HepG2 (cell line): ENCODE data around the gene WIZ. TPM values are rescaled to one million over a fixed set of nuclear protein-coding genes. Genes with fewer than 3 reads are reported as not detected.
A peak's percentile ranks its signal among the peaks of the same experiment; 100 is the strongest.

ENCODE experiments used
- CCDC6 ChIP-seq: sonication (generic); formaldehyde crosslinking; IDR thresholded peaks from 2 replicates; pipeline ENCODE4 v1.8.1; 2022; ENCODE audit warnings: mild to moderate bottlenecking, missing genetic modification reagents, moderate library complexity
- CHCHD3 ChIP-seq: sonication (generic); formaldehyde crosslinking; IDR thresholded peaks from 2 replicates; pipeline ENCODE4 v1.8.0; 2022; ENCODE audit warnings: mild to moderate bottlenecking, missing genetic modification reagents, moderate library complexity
- ESRRA ChIP-seq: sonication (generic); formaldehyde crosslinking; IDR thresholded peaks from 2 replicates; pipeline ENCODE4 v1.5.1; 2020; ENCODE audit warnings: mild to moderate bottlenecking, low read depth, missing genetic modification reagents
- ISL2 ChIP-seq: sonication (generic); formaldehyde crosslinking; IDR thresholded peaks from 2 replicates; pipeline ENCODE4 v1.5.0; 2020; ENCODE audit warnings: missing genetic modification reagents
- KLF15 ChIP-seq: sonication (generic); formaldehyde crosslinking; IDR thresholded peaks from 2 replicates; pipeline ENCODE4 v1.8.1; 2023; ENCODE audit warnings: borderline replicate concordance, mild to moderate bottlenecking, inconsistent platforms, missing genetic modification reagents, mixed read lengths
- NR2C2 ChIP-seq: sonication (generic); formaldehyde crosslinking; IDR thresholded peaks from 2 replicates; pipeline ENCODE4 v1.4.0; 2020; ENCODE audit warnings: missing genetic modification reagents, mild to moderate bottlenecking, moderate library complexity, borderline replicate concordance
- PAWR ChIP-seq: sonication (generic); formaldehyde crosslinking; IDR thresholded peaks from 2 replicates; pipeline ENCODE4 v1.4.0; 2020; ENCODE audit warnings: missing genetic modification reagents, mild to moderate bottlenecking, borderline replicate concordance
- POLR2AphosphoS5 ChIP-seq: IDR thresholded peaks from 2 replicates; pipeline ENCODE4 v1.6.1; 2012; ENCODE audit warnings: low read depth, low read length
- ZFP36L2 ChIP-seq: sonication (generic); formaldehyde crosslinking; IDR thresholded peaks from 2 replicates; pipeline ENCODE4 v1.4.0; 2020; ENCODE audit warnings: missing genetic modification reagents
- ZNF180 ChIP-seq: sonication (generic); formaldehyde crosslinking; IDR thresholded peaks from 2 replicates; pipeline ENCODE4 v1.4.0; 2020; ENCODE audit warnings: low read depth, missing genetic modification reagents, borderline replicate concordance
- ZNF232 ChIP-seq: sonication (generic); formaldehyde crosslinking; IDR thresholded peaks from 2 replicates; pipeline ENCODE4 v1.4.0; 2020; ENCODE audit warnings: missing genetic modification reagents, borderline replicate concordance
- ZNF317 ChIP-seq: sonication (generic); formaldehyde crosslinking; IDR thresholded peaks from 2 replicates; pipeline ENCODE4 v1.5.0; 2020; ENCODE audit warnings: mild to moderate bottlenecking, missing genetic modification reagents
- ZNF496 ChIP-seq: sonication (generic); formaldehyde crosslinking; IDR thresholded peaks from 2 replicates; pipeline ENCODE4 v1.8.1; 2023; ENCODE audit warnings: mild to moderate bottlenecking, moderate library complexity, missing genetic modification reagents; ENCODE audit not compliant: insufficient replicate concordance
- polyA plus RNA-seq, 8 experiments: library from polyadenylated mRNA; depleted of rRNA in 3 of 8; stranded (reverse) in 7 of 8; unstranded in 1 of 8; fragments of >200 nt; fragmentation: Illumina TruSeq in 4 of 8; extraction: Trizol in 4 of 8; gene quantifications; 2 replicates each; pipeline versions ENCODE4 v1.2.1 to v1.2.3, GENCODE V29; 2011 to 2016; ENCODE audit warnings: low read depth in 4 of 8, missing spikeins in 1 of 8, mixed read lengths in 1 of 8; ENCODE audit not compliant: insufficient read depth in 1 of 8
- total RNA-seq, 5 experiments: library from RNA; depleted of rRNA; stranded (reverse); fragments of >200 nt; fragmentation: Illumina TruSeq; extraction: Trizol; gene quantifications; 2 replicates each; pipeline ENCODE4 v1.2.3, GENCODE V29; 2016; ENCODE audit warnings: low read depth in 1 of 5
- TF ChIP-seq, protein P1 (sequence below): sonication (generic); formaldehyde crosslinking; IDR thresholded peaks from 2 replicates; pipeline ENCODE4 v1.5.0; 2020; ENCODE audit warnings: mild to moderate bottlenecking, missing genetic modification reagents
- TF ChIP-seq, protein P2 (sequence below): sonication (generic); formaldehyde crosslinking; IDR thresholded peaks from 2 replicates; pipeline ENCODE4 v1.9.0; 2021; ENCODE audit warnings: missing genetic modification reagents, mild to moderate bottlenecking, borderline replicate concordance
- TF ChIP-seq, protein P3 (sequence below): sonication (generic); formaldehyde crosslinking; IDR thresholded peaks from 2 replicates; pipeline ENCODE4 v1.4.0; 2020; ENCODE audit warnings: missing genetic modification reagents
- TF ChIP-seq, protein P4 (sequence below): fragments of 450-650 bp; IDR thresholded peaks from 2 replicates; pipeline ENCODE4 v1.6.1; 2017
- TF ChIP-seq, protein P5 (sequence below): sonication (generic); formaldehyde crosslinking; conservative IDR thresholded peaks from 2 replicates; pipeline ENCODE4 v1.4.0; 2020; ENCODE audit warnings: missing genetic modification reagents

The WIZ gene
- total and polyA plus RNA-seq, 2 of the 13 experiments (the other 11 are each of a cell fraction or from before 2014, with no cell fraction given), result 4.7 to 4.8 TPM

DNA sequence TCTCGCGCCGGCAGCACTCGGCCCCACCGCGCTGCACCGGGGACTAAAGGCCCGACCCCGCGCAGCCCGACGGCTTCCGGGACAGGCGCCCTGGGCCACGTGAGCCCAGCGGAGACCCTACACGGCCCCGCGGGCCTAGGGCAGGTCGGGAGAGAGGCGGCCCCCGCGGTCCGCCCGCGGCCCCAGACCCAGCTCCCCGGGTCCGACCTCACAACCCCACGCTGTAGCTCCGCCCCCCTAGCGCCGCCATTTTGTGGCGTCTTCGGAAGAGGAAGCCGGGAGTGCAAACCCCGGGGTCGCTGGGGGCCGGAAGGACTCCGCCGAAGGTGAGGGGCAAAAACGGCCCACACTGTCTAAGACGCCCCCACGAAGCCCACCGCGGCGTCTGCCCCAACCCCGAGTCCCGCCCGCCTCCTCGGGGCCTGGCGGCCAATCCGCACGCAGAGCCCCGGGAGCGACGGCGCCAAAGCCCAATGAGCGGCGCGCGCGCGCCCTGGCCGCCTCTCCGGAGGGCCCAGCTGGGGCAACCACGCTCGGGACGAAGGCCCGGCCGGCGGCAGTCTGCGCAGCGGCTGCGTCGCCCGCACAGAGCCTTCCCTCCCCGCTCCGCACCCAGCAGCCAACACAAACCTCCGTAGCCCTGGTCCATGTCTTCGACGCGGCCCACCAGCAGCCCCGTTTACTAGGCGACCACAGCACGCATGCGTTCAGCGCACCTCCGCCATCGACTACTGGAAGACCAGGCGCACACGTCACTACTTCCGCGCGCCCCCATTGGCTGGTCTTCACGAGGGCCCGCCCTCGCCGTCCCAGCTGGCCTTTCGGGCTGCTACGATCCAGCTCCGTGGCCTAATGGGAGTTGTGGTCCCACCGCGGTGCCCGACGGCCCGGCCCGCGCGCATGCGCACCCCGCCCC lies 70.4 kb downstream of the WIZ start, which contains the start of gene AKAP8 (continued):
- TF ChIP-seq, protein P1, sequence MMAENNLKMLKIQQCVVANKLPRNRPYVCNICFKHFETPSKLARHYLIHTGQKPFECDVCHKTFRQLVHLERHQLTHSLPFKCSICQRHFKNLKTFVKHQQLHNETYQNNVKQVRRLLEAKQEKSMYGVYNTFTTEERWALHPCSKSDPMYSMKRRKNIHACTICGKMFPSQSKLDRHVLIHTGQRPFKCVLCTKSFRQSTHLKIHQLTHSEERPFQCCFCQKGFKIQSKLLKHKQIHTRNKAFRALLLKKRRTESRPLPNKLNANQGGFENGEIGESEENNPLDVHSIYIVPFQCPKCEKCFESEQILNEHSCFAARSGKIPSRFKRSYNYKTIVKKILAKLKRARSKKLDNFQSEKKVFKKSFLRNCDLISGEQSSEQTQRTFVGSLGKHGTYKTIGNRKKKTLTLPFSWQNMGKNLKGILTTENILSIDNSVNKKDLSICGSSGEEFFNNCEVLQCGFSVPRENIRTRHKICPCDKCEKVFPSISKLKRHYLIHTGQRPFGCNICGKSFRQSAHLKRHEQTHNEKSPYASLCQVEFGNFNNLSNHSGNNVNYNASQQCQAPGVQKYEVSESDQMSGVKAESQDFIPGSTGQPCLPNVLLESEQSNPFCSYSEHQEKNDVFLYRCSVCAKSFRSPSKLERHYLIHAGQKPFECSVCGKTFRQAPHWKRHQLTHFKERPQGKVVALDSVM (CRISPR knock-in tag), result no peak
- TF ChIP-seq ESRRA (peak; percentile 40; the same call in 1 of the 2 replicates), CHCHD3 (CRISPR knock-in tag) (0 out of 2 replicates have a peak, but pooled peaks have one; percentile 39), ZNF232 (CRISPR knock-in tag) (peak; percentile 35; the same call in 1 of the 2 replicates), KLF15 (CRISPR knock-in tag) (peak; percentile 61; the same call in 1 of the 2 replicates), CCDC6 (CRISPR knock-in tag) (no peak), ZNF317 (no peak), ZNF496 (no peak), NR2C2 (peak; percentile 88), PAWR (CRISPR knock-in tag) (no peak), ZFP36L2 (CRISPR knock-in tag) (no peak), ZNF180 (CRISPR knock-in tag) (no peak), POLR2AphosphoS5 (peak; percentile 89), ISL2 (CRISPR knock-in tag) (peak; percentile 32; the same call in 1 of the 2 replicates)
- TF ChIP-seq, protein P2, sequence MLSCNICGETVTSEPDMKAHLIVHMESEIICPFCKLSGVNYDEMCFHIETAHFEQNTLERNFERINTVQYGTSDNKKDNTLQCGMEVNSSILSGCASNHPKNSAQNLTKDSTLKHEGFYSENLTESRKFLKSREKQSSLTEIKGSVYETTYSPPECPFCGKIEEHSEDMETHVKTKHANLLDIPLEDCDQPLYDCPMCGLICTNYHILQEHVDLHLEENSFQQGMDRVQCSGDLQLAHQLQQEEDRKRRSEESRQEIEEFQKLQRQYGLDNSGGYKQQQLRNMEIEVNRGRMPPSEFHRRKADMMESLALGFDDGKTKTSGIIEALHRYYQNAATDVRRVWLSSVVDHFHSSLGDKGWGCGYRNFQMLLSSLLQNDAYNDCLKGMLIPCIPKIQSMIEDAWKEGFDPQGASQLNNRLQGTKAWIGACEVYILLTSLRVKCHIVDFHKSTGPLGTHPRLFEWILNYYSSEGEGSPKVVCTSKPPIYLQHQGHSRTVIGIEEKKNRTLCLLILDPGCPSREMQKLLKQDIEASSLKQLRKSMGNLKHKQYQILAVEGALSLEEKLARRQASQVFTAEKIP (CRISPR knock-in tag), result no peak
- TF ChIP-seq, protein P3, sequence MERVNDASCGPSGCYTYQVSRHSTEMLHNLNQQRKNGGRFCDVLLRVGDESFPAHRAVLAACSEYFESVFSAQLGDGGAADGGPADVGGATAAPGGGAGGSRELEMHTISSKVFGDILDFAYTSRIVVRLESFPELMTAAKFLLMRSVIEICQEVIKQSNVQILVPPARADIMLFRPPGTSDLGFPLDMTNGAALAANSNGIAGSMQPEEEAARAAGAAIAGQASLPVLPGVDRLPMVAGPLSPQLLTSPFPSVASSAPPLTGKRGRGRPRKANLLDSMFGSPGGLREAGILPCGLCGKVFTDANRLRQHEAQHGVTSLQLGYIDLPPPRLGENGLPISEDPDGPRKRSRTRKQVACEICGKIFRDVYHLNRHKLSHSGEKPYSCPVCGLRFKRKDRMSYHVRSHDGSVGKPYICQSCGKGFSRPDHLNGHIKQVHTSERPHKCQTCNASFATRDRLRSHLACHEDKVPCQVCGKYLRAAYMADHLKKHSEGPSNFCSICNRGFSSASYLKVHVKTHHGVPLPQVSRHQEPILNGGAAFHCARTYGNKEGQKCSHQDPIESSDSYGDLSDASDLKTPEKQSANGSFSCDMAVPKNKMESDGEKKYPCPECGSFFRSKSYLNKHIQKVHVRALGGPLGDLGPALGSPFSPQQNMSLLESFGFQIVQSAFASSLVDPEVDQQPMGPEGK (CRISPR knock-in tag), result peak; percentile 61
- TF ChIP-seq, protein P4, sequence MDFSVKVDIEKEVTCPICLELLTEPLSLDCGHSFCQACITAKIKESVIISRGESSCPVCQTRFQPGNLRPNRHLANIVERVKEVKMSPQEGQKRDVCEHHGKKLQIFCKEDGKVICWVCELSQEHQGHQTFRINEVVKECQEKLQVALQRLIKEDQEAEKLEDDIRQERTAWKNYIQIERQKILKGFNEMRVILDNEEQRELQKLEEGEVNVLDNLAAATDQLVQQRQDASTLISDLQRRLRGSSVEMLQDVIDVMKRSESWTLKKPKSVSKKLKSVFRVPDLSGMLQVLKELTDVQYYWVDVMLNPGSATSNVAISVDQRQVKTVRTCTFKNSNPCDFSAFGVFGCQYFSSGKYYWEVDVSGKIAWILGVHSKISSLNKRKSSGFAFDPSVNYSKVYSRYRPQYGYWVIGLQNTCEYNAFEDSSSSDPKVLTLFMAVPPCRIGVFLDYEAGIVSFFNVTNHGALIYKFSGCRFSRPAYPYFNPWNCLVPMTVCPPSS, result no peak
- TF ChIP-seq, protein P5, sequence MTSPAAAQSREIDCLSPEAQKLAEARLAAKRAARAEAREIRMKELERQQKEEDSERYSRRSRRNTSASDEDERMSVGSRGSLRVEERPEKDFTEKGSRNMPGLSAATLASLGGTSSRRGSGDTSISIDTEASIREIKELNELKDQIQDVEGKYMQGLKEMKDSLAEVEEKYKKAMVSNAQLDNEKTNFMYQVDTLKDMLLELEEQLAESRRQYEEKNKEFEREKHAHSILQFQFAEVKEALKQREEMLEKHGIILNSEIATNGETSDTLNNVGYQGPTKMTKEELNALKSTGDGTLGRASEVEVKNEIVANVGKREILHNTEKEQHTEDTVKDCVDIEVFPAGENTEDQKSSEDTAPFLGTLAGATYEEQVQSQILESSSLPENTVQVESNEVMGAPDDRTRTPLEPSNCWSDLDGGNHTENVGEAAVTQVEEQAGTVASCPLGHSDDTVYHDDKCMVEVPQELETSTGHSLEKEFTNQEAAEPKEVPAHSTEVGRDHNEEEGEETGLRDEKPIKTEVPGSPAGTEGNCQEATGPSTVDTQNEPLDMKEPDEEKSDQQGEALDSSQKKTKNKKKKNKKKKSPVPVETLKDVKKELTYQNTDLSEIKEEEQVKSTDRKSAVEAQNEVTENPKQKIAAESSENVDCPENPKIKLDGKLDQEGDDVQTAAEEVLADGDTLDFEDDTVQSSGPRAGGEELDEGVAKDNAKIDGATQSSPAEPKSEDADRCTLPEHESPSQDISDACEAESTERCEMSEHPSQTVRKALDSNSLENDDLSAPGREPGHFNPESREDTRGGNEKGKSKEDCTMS (CRISPR knock-in tag), result no peak
